WI38 (cell line): ENCODE measurements around the gene MUC6.

Experiments
- H3K4me3 ChIP-seq: 2 replicates; pipeline ENCODE4 v1.5.1; 2011; ENCODE audit warnings: low read depth, mild to moderate bottlenecking, control low read depth, low read length
- TF ChIP-seq, protein P1 (sequence below): IDR thresholded peaks from 2 replicates; pipeline ENCODE4 v1.5.1; 2012; ENCODE audit warnings: low read depth, mild to moderate bottlenecking, control low read depth, low read length

Gene MUC6

GRCh38 chr11:1028616-1029015, 7.9 kb downstream of the MUC6 start:
- TF ChIP-seq, protein P1, sequence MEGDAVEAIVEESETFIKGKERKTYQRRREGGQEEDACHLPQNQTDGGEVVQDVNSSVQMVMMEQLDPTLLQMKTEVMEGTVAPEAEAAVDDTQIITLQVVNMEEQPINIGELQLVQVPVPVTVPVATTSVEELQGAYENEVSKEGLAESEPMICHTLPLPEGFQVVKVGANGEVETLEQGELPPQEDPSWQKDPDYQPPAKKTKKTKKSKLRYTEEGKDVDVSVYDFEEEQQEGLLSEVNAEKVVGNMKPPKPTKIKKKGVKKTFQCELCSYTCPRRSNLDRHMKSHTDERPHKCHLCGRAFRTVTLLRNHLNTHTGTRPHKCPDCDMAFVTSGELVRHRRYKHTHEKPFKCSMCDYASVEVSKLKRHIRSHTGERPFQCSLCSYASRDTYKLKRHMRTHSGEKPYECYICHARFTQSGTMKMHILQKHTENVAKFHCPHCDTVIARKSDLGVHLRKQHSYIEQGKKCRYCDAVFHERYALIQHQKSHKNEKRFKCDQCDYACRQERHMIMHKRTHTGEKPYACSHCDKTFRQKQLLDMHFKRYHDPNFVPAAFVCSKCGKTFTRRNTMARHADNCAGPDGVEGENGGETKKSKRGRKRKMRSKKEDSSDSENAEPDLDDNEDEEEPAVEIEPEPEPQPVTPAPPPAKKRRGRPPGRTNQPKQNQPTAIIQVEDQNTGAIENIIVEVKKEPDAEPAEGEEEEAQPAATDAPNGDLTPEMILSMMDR = no peak
- H3K4me3 ChIP-seq = no peak overlapping the region

GRCh38 chr11:1028291-1028540, 8.3 kb downstream of the MUC6 start:
- no peak overlapping the region for H3K4me3 ChIP-seq
- TF ChIP-seq, protein P1 = no peak

- TF ChIP-seq, protein P1 = no peak
- H3K4me3 ChIP-seq = no peak overlapping the region
Measured at GRCh38 chr11:1027483-1028290, 8.8 kb downstream of the MUC6 start.

DNA sequence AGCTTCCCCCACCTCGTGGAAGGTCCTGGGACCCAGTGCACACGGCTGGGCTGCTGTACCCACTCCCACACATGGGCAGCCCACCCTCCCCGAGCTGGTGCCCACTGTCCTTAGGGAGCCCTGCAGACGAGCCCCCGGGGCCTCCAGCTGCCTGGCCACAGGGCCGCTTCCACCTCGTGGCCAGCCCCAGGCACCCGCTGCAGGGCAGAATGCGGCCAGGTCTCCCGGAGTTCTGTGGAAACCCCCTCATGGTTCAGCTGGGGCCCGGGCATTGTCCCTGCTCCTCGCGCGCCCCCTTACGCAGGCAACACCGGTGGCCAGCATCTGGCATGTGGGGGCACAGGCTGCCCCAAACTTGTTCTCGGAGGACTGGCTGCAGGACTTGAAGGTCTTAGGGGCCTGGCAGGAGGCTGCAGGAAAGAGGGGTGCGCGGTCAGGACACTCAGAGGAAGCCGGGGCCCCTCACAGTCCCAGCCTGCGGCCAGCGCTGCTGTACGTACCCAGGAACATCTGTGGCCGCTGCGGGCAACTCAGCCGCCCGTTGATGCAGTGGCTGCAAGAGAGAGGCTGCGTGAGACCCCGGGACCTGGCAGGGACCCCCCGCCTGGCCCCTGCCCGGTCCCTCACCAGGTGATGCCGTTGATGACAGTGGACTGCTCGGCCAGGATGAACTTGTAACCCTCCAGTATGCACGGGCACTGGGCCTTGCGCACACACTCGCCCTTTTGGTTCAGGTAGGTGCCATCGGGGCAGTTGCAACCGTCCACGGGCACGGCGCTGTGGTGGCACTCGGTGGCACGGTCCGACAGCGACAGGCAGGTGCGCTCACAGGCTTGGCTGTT, 9.7 kb downstream of the MUC6 start:
- no peak overlapping the region for H3K4me3 ChIP-seq
- TF ChIP-seq, protein P1 = no peak

DNA sequence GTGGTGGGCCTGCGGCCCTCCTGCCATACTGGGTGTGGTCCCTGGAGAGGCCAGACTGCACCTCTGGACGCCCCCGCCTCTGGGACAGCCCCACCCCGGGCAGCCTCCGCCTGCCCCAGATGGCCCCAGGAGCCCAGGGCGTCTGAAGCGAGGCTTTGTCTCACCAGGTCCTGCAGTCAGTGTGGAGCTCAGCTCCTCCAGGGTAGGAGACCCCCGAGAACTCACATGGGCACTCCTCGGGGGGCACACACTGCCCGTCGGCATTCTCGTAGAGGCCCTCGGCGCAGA, 10.4 kb downstream of the MUC6 start:
- no peak overlapping the region for H3K4me3 ChIP-seq
- TF ChIP-seq, protein P1 = no peak

- TF ChIP-seq, protein P1 = no peak
- no peak overlapping the region for H3K4me3 ChIP-seq
Measured at GRCh38 chr11:1025410-1026162, 10.9 kb downstream of the MUC6 start.
